Fibroblast of pulmonary artery (primary cell): ENCODE measurements around the gene ZNF628.

ENCODE experiments used
- DNase-seq: peaks from one replicate; pipeline ENCODE4 v3.0.0-alpha.2; 2010; ENCODE audit warnings: low read depth
- H3K4me3 ChIP-seq: replicated peaks from 2 replicates; pipeline ENCODE4 v1.5.1; 2011; ENCODE audit warnings: low read depth, mild to moderate bottlenecking, control low read depth, low read length, moderate library complexity
- CTCF ChIP-seq: IDR thresholded peaks from 2 replicates; pipeline ENCODE4 v1.5.1; 2011; ENCODE audit warnings: mild to moderate bottlenecking, control low read depth, low read length, inconsistent platforms; ENCODE audit errors: missing control alignments

The ZNF628 gene

DNA sequence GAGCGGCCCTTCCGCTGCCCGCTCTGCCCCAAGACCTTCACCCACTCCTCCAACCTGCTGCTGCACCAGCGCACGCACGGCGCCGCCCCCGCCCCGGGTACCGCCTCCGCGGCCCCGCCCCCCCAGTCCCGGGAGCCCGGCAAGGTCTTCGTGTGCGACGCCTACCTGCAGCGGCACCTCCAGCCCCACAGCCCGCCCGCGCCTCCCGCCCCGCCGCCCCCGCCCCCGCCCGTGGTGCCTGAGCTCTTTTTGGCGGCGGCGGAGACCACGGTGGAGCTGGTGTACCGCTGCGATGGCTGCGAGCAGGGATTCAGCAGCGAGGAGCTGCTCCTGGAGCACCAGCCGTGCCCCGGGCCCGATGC, 5.4 kb downstream of the ZNF628 start:
- no peak for TF ChIP-seq CTCF
- no peak for DNase-seq
- no peak overlapping the region for H3K4me3 ChIP-seq

GRCh38 chr19:55482156-55482961, 5.9 kb downstream of the ZNF628 start:
- no peak for DNase-seq
- no peak overlapping the region for H3K4me3 ChIP-seq
- no peak for TF ChIP-seq CTCF

DNA sequence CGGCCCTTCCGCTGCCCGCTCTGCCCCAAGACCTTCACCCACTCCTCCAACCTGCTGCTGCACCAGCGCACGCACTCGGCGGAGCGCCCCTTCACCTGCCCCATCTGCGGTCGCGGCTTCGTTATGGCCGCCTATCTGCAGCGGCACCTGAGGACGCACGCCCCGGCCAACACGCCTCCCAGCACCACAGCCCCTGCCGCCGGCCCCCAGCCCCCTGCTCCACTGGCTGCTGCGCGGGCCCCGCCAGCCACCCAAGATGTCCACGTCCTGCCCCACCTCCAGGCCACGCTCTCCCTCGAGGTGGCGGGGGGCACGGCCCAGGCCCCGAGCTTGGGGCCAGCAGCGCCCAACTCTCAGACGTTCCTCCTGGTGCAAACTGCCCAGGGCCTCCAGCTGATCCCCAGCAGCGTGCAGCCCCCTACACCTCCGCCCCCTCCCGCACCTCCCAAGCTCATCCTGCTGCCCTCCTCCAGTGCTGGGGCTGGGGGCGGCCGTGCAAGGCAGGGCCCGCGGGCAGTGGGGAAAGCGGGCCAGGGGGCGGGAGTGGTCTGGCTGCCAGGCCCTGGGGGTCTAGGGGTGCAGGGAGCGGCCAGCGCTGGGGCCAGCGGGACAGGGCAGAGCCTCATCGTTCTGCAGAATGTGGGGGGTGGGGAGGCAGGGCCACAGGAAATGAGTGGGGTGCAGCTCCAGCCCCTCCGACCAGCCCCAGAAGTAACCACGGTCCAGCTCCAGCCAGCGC, 6.7 kb downstream of the ZNF628 start:
- no peak overlapping the region for H3K4me3 ChIP-seq
- no peak for DNase-seq
- TF ChIP-seq CTCF = no peak

- no peak for DNase-seq
- no peak for TF ChIP-seq CTCF
- peak overlapping the region; percentile 67 for H3K4me3 ChIP-seq
Measured at GRCh38 chr19:55483706-55484592, 7.5 kb downstream of the ZNF628 start.

DNA sequence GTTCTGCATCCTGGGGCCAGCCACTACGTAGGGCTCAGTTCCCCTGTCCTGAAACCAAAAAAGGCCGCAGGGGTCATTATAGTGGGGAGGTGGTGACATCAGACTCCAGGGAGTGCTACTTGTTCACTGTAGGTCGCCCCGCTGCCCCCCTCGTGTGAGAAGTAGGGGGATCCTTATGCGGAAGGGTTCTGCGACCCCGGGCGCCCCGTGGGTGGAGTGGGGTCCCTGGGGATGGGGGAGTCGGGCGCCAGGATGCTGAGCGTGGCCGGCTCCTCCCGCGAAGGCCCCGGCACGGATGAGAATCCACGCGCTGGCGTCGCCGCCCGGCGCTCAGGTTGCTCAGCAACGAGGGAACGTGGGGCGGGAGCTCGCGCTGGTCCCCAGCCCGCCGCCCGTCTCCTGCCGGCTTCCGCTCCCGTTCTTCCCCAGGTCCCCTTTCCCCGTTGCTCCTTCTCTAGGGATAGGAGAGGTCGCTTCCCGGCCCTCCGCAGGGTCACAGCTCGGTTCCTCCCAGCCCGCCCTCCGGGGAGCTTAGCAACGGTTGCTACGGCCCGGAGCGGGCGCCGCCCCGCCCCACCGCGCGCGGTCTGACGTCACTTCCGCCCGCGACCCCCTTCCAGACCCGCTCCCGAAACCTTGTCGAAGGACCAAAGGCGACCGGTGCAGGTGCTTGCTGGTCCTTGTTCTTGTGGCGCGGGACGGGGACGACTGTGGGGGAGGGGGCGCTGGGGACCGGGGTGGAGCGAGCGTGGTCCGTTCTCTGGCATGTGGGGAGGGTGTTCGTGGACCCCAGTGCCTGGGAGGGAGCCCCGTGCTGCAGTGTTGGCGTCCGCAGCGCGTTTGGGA, 8.4 kb downstream of the ZNF628 start, which contains the start of gene NAT14:
NAT14 (plus strand) TSS at position 596 of the 846 bp plus-strand sequence. CDS start 521 bp downstream, outside the sequence.
- peak within 1 kb of the TSS; percentile 67 for H3K4me3 ChIP-seq
- no peak for TF ChIP-seq CTCF
- peak; percentile 61 for DNase-seq

DNA sequence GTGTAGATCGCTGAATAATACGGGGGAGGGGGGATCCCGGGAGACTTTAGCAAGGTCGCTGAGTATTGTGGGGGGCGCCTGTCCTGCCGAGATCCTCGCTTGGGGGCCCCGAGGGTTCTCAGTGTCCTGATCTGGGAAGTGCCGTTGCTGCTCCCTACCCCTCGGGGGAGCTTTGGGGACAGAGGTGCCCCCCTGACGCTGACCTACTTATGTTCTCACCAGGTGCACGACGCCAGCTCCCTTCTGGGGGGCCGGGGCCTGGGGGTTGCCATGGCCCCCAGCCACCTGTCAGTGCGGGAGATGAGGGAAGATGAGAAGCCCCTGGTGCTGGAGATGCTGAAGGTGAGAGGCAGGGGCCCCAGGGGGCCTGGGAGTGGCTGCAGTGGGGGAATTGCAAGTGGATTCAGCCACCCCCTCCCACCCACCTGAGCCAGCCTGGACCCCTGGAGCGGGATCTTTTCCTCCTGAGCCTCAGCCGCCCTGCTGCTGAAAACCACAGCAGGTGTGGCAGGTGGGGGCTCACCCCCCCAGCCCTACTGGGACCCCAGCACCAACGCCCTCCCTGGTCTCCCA, 9.1 kb downstream of the ZNF628 start:
- DNase-seq = no peak
- no peak for TF ChIP-seq CTCF
- H3K4me3 ChIP-seq = peak overlapping the region; percentile 67
